Putamen (tissue), 1 donor: ENCODE data around the gene NPFFR1.
"Not testable (repeated sequence)": the region's sequence is repeated elsewhere in the genome, so short reads cannot be mapped to it uniquely, and the experiment has no call there.

Experiments used
- DNase-seq: peaks from one replicate; pipeline ENCODE4 v3.0.0-alpha.2; 2016; ENCODE audit warnings: low spot score

Gene NPFFR1

DNA sequence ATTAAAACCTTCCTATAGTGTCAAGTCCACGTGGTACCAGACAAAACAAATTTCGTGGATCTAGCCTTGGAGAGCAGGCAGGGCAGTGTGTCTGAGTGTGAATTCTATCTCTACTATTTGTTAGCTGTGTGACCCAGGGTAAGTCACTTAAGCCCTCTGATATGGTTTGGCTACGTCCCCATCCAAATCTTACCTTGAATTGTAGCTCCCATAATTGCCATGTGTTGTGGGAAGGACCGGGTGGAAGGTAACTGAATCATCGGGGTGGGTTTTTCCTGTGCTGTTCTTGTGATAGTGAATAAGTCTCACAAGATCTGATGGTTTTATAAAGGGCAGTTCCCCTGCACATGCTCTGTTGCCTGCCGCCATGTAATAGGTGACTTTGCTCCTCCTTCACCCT lies 2.8 kb upstream of the NPFFR1 start:
- no peak for DNase-seq

- no peak for DNase-seq
These were observed 1.6 kb upstream of the NPFFR1 start for GRCh38 chr10:70285476-70285831.

DNA sequence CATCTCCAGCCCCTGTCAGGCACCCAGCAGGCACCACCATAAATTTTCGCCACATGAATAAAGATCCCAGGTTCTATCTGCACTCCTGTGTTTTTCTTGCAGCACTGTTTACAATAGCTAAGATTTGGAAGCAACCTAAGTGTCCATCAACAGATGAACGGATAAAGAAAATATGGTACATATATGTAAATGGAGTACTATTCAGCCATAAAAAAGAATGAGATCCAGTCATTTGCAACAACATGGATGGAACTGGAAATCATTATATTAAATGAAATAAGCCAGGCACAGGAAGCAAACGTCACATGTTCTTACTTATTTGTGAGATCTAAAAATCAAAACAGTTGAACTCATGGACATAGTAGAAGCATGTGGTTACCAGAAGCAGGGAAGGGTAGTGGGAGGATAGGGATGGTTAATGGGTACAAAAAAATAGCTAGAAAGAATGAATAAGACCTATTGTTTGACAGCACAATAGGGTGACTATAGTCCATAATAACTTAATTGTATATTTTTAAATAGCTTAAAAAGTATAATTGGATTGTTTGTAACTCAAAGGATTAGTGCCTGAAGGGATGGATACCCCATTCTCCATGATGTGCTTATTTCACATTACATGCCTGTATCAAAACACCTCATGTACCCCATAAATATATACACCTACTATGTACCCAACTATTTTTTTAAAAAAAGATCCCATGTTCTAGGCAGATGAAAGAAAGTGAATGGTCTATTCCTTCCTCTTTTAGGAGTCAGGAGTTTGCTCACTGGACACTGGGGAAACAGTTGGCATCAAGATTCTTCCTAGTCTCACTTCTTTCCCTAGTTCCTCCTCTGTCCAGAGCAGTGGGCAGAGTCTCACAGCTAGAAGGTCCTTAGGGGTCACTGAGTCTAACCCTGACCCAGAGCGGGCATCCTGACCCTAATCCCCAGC lies 1.0 kb upstream of the NPFFR1 start:
- DNase-seq, result no peak

DNA sequence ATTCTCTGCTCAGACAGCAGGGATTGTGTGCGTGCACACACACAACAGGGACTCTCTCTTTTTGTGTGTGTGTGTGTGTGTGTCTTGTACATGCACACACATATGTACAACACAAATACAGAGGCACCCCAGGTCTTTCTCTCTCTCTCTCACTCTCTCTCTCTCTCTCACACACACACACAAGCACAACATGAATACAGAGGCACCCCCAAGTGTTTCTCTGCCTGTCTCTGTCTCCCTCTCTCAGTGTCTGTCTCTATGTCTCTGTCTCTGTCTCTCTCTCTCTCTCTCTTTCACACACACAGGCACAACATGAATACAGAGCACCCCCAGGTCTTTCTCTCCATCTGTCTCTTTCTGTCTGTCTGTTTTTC lies 746 bp downstream of the NPFFR1 start:
- no peak for DNase-seq

DNA sequence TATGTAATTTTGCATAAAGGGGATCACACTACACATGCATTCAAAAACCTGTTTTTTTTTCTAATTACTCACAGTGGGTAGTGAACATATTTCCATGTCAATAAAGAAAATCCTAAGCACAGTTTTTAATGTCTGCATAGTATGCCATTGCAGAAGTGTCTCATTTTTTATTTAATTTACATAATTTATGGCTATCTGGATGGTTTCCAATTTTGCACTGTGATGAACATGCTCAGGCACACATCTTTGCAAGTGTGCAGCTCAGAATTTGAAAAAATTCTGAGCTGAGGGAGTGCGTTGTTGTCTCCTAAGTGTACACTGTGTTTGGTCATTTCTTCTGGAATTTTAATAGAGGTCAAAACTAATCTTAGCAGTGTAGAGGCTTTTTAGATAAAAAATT lies 2.2 kb downstream of the NPFFR1 start:
- DNase-seq, result no peak

DNA sequence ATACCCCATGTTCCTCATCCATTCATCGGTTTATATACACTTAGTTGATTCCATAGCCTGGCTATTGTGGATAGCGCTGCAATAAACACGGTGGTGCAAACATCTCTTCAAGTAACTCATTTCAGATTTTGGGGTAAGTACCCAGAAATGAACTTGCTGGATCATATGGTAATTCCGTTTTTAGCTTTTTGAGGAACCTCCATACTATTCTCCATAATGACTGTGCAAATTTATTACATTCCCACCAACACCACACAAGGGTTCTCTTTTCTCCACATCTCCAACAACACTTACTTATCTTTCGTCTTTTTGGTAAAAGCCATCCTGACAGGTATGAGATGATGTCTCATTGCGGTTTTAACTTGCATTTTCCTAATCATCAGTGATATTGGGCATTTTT lies 3.7 kb downstream of the NPFFR1 start:
- no peak for DNase-seq

- DNase-seq, result no peak
These were observed 6.3 kb downstream of the NPFFR1 start for GRCh38 chr10:70277396-70278030.

DNA sequence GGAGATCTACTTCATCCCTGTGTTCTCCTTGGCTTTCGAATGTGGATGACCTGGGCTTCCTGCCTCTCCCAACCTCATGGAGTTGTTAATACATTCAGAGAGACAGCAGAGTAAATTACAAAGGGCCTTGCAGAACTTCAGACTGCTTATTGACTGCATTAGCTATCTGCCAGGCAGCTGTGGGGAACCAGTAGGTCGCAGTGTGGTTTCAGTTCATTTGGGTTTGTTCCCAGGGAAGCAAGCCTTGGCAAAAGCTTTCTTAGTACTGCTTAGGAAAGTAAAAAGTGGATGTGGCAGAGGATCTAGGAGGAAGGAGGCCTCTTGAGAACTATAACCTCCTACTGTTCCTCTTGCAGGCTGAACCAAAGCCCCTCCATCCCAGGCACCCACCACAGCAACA lies 9.2 kb downstream of the NPFFR1 start:
- DNase-seq, result peak; percentile 59

GRCh38 chr10:70272925-70273316 lies 10.9 kb downstream of the NPFFR1 start:
- no peak for DNase-seq

DNA sequence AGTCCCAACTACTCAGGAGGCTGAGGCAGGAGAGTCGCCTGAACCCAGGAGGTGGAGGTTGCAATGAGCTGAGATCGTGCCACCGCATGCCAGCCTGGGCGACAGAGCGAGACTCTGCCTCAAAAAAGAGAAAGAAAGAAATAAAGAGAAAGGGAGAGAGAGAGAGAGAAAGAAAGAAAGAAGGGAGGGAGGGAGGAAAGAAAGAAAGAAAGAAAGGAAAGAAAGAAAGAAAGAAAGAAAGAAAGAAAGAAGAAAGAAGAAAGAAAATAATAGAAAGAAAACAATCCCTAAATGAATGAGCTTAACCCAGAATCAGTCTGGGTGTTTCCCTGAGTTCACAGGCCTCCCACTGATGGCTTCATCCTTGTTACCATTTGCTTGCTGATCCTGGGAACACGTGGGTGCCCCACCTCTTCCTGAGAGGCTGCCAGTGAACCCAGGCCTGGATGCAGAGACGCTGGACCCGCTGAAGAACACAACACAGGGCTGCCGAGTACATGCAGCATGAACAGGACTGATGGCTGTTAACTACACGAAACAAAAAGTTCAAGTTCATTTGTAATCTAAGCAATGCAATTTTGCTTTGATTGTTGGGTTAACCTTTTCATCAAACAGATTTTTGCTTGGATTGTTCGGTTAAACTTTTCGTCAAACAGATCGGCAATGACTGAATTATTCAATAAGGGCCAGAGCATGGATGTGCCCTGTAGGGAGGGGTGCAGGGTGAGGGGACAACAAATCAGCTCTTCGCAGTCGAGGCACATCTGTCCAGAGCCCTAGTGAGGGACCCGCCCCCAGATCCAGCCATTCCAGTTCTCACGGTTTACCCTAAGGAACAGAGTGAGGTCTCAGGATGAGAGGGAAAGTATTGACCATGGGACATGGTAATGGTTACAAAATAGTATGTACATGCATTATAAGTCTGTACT lies 11.5 kb downstream of the NPFFR1 start:
- DNase-seq, result no peak

DNA sequence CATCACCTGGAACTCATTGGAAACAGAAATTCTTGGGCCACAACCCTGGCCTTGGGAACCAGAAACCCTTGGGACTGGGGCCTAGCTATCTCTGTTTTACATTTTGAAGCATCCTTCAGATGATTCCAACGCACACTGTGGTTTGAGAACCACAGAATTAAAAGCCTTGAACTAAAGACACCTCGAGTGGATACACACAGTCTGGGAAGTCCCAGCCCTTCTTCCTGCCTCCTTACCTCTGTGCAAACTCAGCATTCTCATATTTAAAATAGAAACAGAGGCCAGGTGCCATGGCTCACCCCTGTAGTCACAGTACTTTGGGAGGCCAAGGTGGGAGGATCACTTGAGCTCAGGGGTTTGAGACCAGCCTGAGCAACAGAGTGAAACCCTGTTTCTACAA lies 12.9 kb downstream of the NPFFR1 start:
- no peak for DNase-seq

- no peak for DNase-seq
These were observed 14.1 kb downstream of the NPFFR1 start for GRCh38 chr10:70269741-70270140.

- DNase-seq, result no peak
These were observed 15.4 kb downstream of the NPFFR1 start for GRCh38 chr10:70268376-70268775.

DNA sequence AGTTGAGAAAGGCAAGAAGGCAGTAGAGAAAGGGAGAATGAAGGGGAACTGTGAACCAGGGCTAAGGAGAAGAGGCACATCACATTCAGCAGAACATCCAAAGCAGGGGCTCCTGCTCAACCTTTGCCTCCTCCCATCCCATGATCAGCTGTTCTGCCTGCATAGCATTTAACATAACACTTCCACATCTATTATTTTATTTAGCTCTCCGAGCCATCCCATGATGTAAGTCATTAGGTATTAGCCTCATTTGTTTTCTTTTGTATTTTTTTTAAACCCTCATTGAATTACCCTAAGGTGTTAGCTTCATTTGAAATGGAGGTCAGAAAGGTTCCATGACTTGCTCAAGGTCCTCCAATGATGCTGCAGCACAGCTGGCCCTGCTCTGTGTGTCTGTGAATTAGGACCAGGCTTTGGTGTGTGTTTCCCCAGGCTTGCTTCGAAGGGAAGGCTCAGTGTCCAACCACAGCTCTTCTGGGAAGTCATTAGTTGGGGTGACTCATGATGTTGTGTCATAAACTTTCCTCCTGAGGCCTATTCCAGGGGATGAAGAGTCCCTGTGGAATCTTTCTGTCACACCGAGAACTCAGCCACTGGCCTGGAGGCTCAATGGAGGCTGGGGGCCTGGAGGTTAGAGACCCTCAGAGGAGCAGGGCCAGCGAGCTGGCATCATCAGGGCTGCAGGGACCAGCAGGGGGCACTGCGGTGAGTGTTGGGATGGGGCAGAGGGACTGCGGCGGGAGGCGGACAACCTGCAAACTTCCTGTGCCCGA lies 16.5 kb downstream of the NPFFR1 start:
- no peak for DNase-seq

GRCh38 chr10:70266701-70267100 lies 17.1 kb downstream of the NPFFR1 start:
- no peak for DNase-seq

GRCh38 chr10:70266056-70266455 lies 17.7 kb downstream of the NPFFR1 start:
- DNase-seq, result no peak

- DNase-seq, result no peak
These were observed 18.6 kb downstream of the NPFFR1 start for GRCh38 chr10:70265032-70265689.

- DNase-seq, result no peak
These were observed 23.1 kb downstream of the NPFFR1 start for GRCh38 chr10:70260734-70261133.

- DNase-seq, result no peak
These were observed 23.5 kb downstream of the NPFFR1 start for GRCh38 chr10:70260259-70260658.

DNA sequence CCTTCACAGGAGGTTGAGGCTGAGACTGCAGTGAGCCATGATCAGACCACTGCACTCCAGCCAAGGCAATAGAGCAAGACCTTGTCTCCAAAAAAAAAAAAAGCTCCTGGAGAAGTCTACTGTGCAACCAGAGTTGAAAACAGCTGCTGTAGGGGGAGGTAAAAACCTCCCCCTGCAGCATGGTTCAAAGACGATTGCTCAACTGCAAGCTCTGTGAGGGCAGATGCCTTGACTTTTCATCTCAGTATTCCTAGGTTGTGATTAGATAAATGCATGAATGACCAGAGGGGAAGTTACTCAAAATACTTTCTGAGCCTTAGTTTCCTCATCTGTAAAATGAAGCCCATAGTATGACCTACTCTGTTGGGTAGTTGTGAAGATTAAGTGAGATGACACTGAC lies 25.6 kb downstream of the NPFFR1 start:
- no peak for DNase-seq

GRCh38 chr10:70257816-70258215 lies 26.0 kb downstream of the NPFFR1 start:
- DNase-seq, result not testable (repeated sequence)
